ENCODE results near the gene ZNF827.

Gene ZNF827

DNA sequence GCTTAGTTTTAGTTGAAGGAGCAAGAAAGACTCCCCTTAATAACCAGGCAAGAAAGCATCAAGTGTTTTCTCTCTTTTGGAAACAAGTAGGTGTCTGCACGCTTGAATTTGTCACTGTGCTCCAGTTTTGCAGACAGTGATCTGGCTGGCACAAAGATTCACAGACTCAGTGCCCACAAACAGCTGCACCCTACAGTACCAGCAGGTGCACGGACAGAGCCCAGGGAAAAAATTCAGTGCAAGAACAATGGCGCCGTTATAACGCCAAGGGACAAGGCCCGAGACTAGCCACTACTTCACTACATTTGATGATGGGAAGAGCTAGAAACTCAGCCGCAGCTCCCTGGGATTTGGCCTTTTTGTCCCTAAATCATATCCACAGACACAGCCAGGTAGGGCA, 56.0 kb downstream of the ZNF827 start:
- TF ChIP-seq, protein P1, sequence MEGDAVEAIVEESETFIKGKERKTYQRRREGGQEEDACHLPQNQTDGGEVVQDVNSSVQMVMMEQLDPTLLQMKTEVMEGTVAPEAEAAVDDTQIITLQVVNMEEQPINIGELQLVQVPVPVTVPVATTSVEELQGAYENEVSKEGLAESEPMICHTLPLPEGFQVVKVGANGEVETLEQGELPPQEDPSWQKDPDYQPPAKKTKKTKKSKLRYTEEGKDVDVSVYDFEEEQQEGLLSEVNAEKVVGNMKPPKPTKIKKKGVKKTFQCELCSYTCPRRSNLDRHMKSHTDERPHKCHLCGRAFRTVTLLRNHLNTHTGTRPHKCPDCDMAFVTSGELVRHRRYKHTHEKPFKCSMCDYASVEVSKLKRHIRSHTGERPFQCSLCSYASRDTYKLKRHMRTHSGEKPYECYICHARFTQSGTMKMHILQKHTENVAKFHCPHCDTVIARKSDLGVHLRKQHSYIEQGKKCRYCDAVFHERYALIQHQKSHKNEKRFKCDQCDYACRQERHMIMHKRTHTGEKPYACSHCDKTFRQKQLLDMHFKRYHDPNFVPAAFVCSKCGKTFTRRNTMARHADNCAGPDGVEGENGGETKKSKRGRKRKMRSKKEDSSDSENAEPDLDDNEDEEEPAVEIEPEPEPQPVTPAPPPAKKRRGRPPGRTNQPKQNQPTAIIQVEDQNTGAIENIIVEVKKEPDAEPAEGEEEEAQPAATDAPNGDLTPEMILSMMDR (IDR thresholded peaks at IDR 0.05) = no peak
- Histone ChIP-seq H3K4me3 (ENCODE audit: low read depth, low read length) (no peak overlapping the region), H2AFZ (no peak overlapping the region), H3K9ac (no peak overlapping the region), H3K4me1 (no peaks in the 10 kb centered on the region), H3K27me3 (ENCODE audit: control insufficient read depth, insufficient read depth, low read length) (no peaks in the 10 kb centered on the region), H3K36me3 (ENCODE audit: control insufficient read depth, insufficient read depth, low read length) (no peaks in the 10 kb centered on the region), H3K4me2 (ENCODE audit: low read length) (no peak overlapping the region), H3K9me3 (ENCODE audit: control insufficient read depth, low read length) (no peaks in the 10 kb centered on the region), H3K79me2 (peaks cover 3% of the 10 kb centered on the region), H3K27ac (no peak overlapping the region)

DNA sequence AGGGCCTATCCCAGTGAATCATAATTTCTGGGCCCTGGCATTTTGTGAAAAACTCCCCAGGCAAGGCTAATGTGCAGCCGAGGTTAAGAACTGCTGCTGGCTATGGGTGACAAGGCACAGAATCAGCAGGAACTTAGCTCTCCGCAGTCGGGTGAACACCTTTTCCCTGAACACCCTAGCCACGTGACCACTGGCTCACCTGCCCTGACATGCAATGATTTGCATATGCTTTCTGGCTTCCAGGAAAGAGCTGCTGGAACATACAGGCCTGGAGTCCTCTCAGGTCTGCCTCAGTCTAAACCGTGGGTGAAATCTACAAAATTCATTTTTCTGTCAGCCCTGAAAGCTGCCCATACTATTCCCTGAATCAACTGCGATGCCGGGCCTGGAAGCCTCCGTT, 56.6 kb downstream of the ZNF827 start:
- no peak overlapping the region for H3K4me3 ChIP-seq (ENCODE audit: low read depth, low read length)
- H3K9ac ChIP-seq = no peak overlapping the region
- no peaks in the 10 kb centered on the region for H3K9me3 ChIP-seq (ENCODE audit: control insufficient read depth, low read length)
- TF ChIP-seq, protein P1 (IDR thresholded peaks at IDR 0.05) = no peak
- H3K4me2 ChIP-seq (ENCODE audit: low read length) = no peak overlapping the region
- H3K36me3 ChIP-seq (ENCODE audit: control insufficient read depth, insufficient read depth, low read length) = no peaks in the 10 kb centered on the region
- H3K79me2 ChIP-seq = peaks cover 3% of the 10 kb centered on the region
- no peak overlapping the region for H2AFZ ChIP-seq
- no peaks in the 10 kb centered on the region for H3K27me3 ChIP-seq (ENCODE audit: control insufficient read depth, insufficient read depth, low read length)
- H3K4me1 ChIP-seq = no peaks in the 10 kb centered on the region
- H3K27ac ChIP-seq = no peak overlapping the region

DNA sequence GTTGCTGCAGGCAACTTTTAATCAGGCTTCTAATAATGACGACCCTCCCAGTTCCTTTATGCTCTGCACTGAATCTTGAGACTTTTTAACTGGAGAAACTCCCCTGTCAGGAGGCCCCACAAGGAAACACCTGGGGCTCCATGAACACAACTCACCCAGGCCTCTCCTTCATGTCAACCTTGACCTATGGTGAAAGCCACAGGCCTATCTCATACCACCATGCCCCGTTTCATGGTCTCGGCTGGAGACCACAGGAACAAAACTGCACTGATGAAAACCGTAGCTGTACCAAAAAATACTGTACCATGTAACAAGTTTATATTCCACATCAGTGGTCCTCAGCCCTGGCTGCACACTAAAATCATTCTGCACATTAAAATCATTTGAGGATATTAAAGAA, 57.0 kb downstream of the ZNF827 start:
- H2AFZ ChIP-seq = no peak overlapping the region
- no peaks in the 10 kb centered on the region for H3K9me3 ChIP-seq (ENCODE audit: control insufficient read depth, low read length)
- H3K27me3 ChIP-seq (ENCODE audit: control insufficient read depth, insufficient read depth, low read length) = no peaks in the 10 kb centered on the region
- H3K4me3 ChIP-seq (ENCODE audit: low read depth, low read length) = no peak overlapping the region
- no peak overlapping the region for H3K27ac ChIP-seq
- TF ChIP-seq, protein P1 (IDR thresholded peaks at IDR 0.05) = no peak
- no peak overlapping the region for H3K9ac ChIP-seq
- H3K79me2 ChIP-seq = peaks cover 3% of the 10 kb centered on the region
- no peaks in the 10 kb centered on the region for H3K36me3 ChIP-seq (ENCODE audit: control insufficient read depth, insufficient read depth, low read length)
- H3K4me2 ChIP-seq (ENCODE audit: low read length) = no peak overlapping the region
- H3K4me1 ChIP-seq = no peaks in the 10 kb centered on the region

DNA sequence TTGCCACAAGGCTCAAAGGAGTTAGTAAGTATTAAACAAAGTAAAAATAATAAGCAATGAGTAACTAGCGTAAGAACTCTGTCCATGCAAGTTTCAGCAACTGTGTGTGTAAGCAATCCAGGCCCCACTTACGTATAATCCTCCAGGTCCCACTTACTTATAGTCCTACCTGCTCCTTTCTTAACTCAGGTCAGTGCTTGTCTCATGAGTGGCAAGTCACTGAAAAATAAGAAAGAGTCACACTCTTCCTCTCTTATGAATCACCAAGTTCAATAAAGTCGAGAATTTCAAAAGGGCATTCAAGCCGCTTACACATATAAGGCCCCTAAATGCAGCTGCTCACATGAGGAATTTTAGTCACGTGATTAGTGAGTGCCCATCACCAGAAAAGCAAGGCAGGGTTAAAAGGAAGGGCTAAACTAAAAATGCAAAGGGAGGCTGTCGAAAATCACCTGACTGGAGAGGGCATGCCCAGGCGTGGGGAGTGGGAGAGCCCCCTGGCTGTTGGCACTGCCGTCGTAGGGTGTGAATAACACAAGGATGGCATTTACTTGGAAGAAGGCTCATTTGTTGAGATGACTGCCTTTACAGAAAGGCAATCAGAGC, 58.2 kb downstream of the ZNF827 start:
- TF ChIP-seq, protein P1 (IDR thresholded peaks at IDR 0.05) = no peak
- H3K27ac ChIP-seq = no peak overlapping the region
- H3K9me3 ChIP-seq (ENCODE audit: control insufficient read depth, low read length) = no peaks in the 10 kb centered on the region
- H3K4me3 ChIP-seq (ENCODE audit: low read depth, low read length) = no peak overlapping the region
- H3K9ac ChIP-seq = no peak overlapping the region
- no peak overlapping the region for H3K4me2 ChIP-seq (ENCODE audit: low read length)
- H3K4me1 ChIP-seq = no peaks in the 10 kb centered on the region
- H3K27me3 ChIP-seq (ENCODE audit: control insufficient read depth, insufficient read depth, low read length) = no peaks in the 10 kb centered on the region
- H3K36me3 ChIP-seq (ENCODE audit: control insufficient read depth, insufficient read depth, low read length) = no peaks in the 10 kb centered on the region
- peaks cover 3% of the 10 kb centered on the region for H3K79me2 ChIP-seq
- H2AFZ ChIP-seq = no peak overlapping the region

DNA sequence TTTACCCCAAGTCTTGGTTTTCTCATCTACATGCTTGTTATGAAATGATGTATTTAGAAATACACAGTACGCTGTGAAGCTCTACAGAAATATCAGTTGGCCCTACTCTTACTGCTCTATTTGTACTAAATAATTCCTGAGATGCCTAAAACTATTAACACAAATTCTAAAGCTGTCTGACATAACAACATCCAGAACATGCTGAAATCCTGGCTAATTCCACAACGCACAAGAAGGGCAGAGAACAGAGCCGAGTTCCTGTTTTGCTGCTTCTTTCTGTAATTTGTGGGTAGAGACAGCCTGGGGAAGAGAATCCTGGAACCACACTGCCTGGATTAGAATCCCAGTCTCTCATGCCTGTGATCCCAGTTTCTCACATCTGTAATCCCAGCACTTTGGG, 59.0 kb downstream of the ZNF827 start:
- Histone ChIP-seq H3K4me2 (ENCODE audit: low read length) (no peak overlapping the region), H3K9me3 (ENCODE audit: control insufficient read depth, low read length) (no peaks in the 10 kb centered on the region), H3K9ac (no peak overlapping the region), H3K79me2 (peaks cover 3% of the 10 kb centered on the region), H2AFZ (no peak overlapping the region), H3K4me1 (no peaks in the 10 kb centered on the region), H3K4me3 (ENCODE audit: low read depth, low read length) (no peak overlapping the region), H3K36me3 (ENCODE audit: control insufficient read depth, insufficient read depth, low read length) (no peaks in the 10 kb centered on the region), H3K27ac (no peak overlapping the region), H3K27me3 (ENCODE audit: control insufficient read depth, insufficient read depth, low read length) (no peaks in the 10 kb centered on the region)
- TF ChIP-seq, protein P1 (IDR thresholded peaks at IDR 0.05) = no peak
